GM12878 (cell line): Measurements from ENCODE around the gene COPS8. TPM values are rescaled to one million over a fixed set of nuclear protein-coding genes. Genes with fewer than 3 reads are reported as not detected.

Source experiments
- ATAC-seq: fragments of 200-7000 bp; cut with Tn5 transposase; 3 replicates; pipeline ENCODE4 v1.9.1; 2020; ENCODE audit warnings: mild to moderate bottlenecking, moderate library complexity
- BruUV-seq: library from RNA; stranded (reverse); fragments of 400-500 nt; replicated peaks from 2 replicates; lab custom pipeline; 2021; lab: Mats Ljungman, UMichigan
- CTCF ChIA-PET: fragments of 300-600 bp; sonication (Branson Sonifier 250); formaldehyde crosslinking; extraction: SDS; loops from one replicate; lab custom pipeline; 2021; ENCODE audit warnings: inconsistent platforms; lab: Yijun Ruan, JAX
- POLR2A ChIA-PET: fragments of 350-600 bp; formaldehyde crosslinking; extraction: SDS; loops from one replicate; lab custom pipeline; 2021; ENCODE audit warnings: inconsistent platforms; lab: Charles Lee
- RAD21 ChIA-PET: fragments of 300-600 bp; sonication (Branson Sonifier 250); formaldehyde crosslinking; loops from one replicate; lab custom pipeline; 2023; ENCODE audit warnings: antibody characterized with exemption; ENCODE audit not compliant: unreplicated experiment; lab: Charles Lee
- SMC1A ChIA-PET: fragments of 300-600 bp; sonication (Branson Sonifier 250); formaldehyde crosslinking; loops from one replicate; lab custom pipeline; 2023; ENCODE audit not compliant: unreplicated experiment, uncharacterized antibody; lab: Charles Lee
- DNase-seq: peaks from one replicate; pipeline ENCODE4 v3.0.0-alpha.2; 2011; ENCODE audit warnings: low read depth, low spot score
- FAIRE-seq: peaks from 3 replicates; lab custom pipeline; 2011; peaks lifted over from hg19 to GRCh38; lab: Jason Lieb, UNC
- H2AFZ ChIP-seq: 2 replicates; pipeline ENCODE4 v1.6.0; 2011; ENCODE audit warnings: low read depth, low read length, control low read depth; ENCODE audit not compliant: control insufficient read depth
- H3K27ac ChIP-seq: 2 replicates; pipeline ENCODE4 v1.5.1; 2011; ENCODE audit warnings: control low read depth; ENCODE audit not compliant: control insufficient read depth, insufficient read depth
- H3K27me3 ChIP-seq, 2 experiments: replicated peaks in 1 of 2; 2 replicates each; pipeline versions ENCODE4 v1.6.0 to v1.6.1; 2011; ENCODE audit warnings: low read length in 1 of 2; ENCODE audit not compliant: control insufficient read depth in 2 of 2, insufficient read depth in 2 of 2
- H3K36me3 ChIP-seq, 2 experiments: 2 replicates each; pipeline ENCODE4 v1.5.1; 2011; ENCODE audit warnings: low read length in 1 of 2; ENCODE audit not compliant: control insufficient read depth in 2 of 2, insufficient read depth in 2 of 2
- H3K4me1 ChIP-seq: 2 replicates; pipeline ENCODE4 v1.6.1; 2011; ENCODE audit warnings: mild to moderate bottlenecking, low read length, moderate library complexity, mixed read lengths; ENCODE audit not compliant: control insufficient read depth, insufficient read depth
- H3K4me2 ChIP-seq: 2 replicates; pipeline ENCODE4 v1.6.0; 2011; ENCODE audit warnings: control low read depth; ENCODE audit not compliant: control insufficient read depth, insufficient read depth
- H3K4me3 ChIP-seq: fragments of 200-600 bp; sonication (generic); 2 replicates; pipeline ENCODE4 v1.5.1; 2016
- H3K79me2 ChIP-seq: 2 replicates; pipeline ENCODE4 v1.6.0; 2011; ENCODE audit warnings: low read length; ENCODE audit not compliant: control insufficient read depth, insufficient read depth
- H3K9ac ChIP-seq: 2 replicates; pipeline ENCODE4 v1.8.0; 2011; ENCODE audit warnings: low read length, control low read depth, mixed read lengths; ENCODE audit not compliant: control insufficient read depth, insufficient read depth
- H3K9me3 ChIP-seq: replicated peaks from 3 replicates; pipeline ENCODE4 v1.5.1; 2011; ENCODE audit warnings: mild to moderate bottlenecking, low read length; ENCODE audit not compliant: control insufficient read depth, insufficient read depth
- H4K20me1 ChIP-seq: 2 replicates; pipeline ENCODE4 v1.6.0; 2011; ENCODE audit not compliant: control insufficient read depth, insufficient read depth
- CEBPZ ChIP-seq: fragments of 150-350 bp; IDR thresholded peaks from 2 replicates; pipeline ENCODE4 v1.6.1; 2016; ENCODE audit warnings: low read depth, low read length
- ESRRA ChIP-seq: IDR thresholded peaks from 2 replicates; pipeline ENCODE4 v1.6.1; 2012; ENCODE audit warnings: mild to moderate bottlenecking, low read length, improper control_type of control experiment
- HDGF ChIP-seq: fragments of 450-650 bp; IDR thresholded peaks from 2 replicates; pipeline ENCODE4 v1.6.1; 2016; ENCODE audit warnings: antibody characterized with exemption
- PRDM15 ChIP-seq: fragments of 450-650 bp; formaldehyde crosslinking; IDR thresholded peaks from 2 replicates; pipeline ENCODE4 v1.4.0; 2020; ENCODE audit warnings: mild to moderate bottlenecking, moderate library complexity
- RELA ChIP-seq: fragments of 450-650 bp; IDR thresholded peaks from 2 replicates; pipeline ENCODE4 v1.8.0; 2014; ENCODE audit warnings: borderline replicate concordance; ENCODE audit not compliant: partially characterized antibody
- SRF ChIP-seq, 2 experiments: IDR thresholded peaks; 2 replicates each; pipeline ENCODE4 v1.6.1; 2011; ENCODE audit warnings: low read depth in 2 of 2, low read length in 2 of 2, mild to moderate bottlenecking in 1 of 2, moderate library complexity in 1 of 2
- TCF12 ChIP-seq: IDR thresholded peaks from 2 replicates; pipeline ENCODE4 v1.6.1; 2011; ENCODE audit warnings: low read depth, mild to moderate bottlenecking, low read length
- YBX1 ChIP-seq: fragments of 450-650 bp; IDR thresholded peaks from 2 replicates; pipeline ENCODE4 v1.6.1; 2016; ENCODE audit warnings: antibody characterized with exemption
- YY1 ChIP-seq: IDR thresholded peaks from 2 replicates; pipeline ENCODE4 v1.6.1; 2011; ENCODE audit warnings: low read depth, mild to moderate bottlenecking, low read length
- ZNF207 ChIP-seq: fragments of 450-650 bp; IDR thresholded peaks from 2 replicates; pipeline ENCODE4 v1.6.1; 2014; ENCODE audit warnings: antibody characterized with exemption, mild to moderate bottlenecking, borderline replicate concordance
- WGBS: methylation state at CpG from one replicate; pipeline ENCODE4 v1.1.6; 2016; ENCODE audit warnings: low lambda C conversion rate; ENCODE audit not compliant: insufficient replicate concordance, insufficient coverage; ENCODE audit errors: missing lambda C conversion rate; 5-methylcytosine and 5-hydroxymethylcytosine counted together
- in situ Hi-C: fragments of 300-500 bp; cut with MboI; formaldehyde crosslinking; loops from 9 replicates; pipeline ENCODE4 v1.14.3; 2018; ENCODE audit warnings: mixed read lengths
- intact Hi-C: fragments of 100-400 bp; cut with micrococcal nuclease; formaldehyde crosslinking; loops from one replicate; pipeline ENCODE4 v1.14.2; 2022; ENCODE audit not compliant: unreplicated experiment
- polyA plus RNA-seq, 11 experiments: library from polyadenylated mRNA; depleted of rRNA in 4 of 11; unstranded in 6 of 11; stranded (reverse) in 5 of 11; fragments of >200 nt; fragmentation: Nextera tagmentation in 4 of 11; fragmentation: Illumina TruSeq in 1 of 11; extraction: Ambion mirVana in 4 of 11; extraction: Trizol in 1 of 11; gene quantifications; 1 replicate in 1 of 11; 2 replicates in 10 of 11; pipeline versions ENCODE4 v1.2.1 to v1.2.3, GENCODE V29; 2011 to 2016; ENCODE audit warnings: inconsistent platforms in 2 of 11, missing spikeins in 2 of 11, low read depth in 1 of 11
- total RNA-seq, 4 experiments: library from RNA; depleted of rRNA in 3 of 4; stranded (reverse); fragments of >200 nt in 3 of 4; fragmentation: Illumina TruSeq in 1 of 4; extraction: Trizol in 1 of 4; gene quantifications; 2 replicates each; pipeline versions ENCODE4 v1.2.1 to v1.2.3, GENCODE V29; 2013 to 2021

Gene COPS8
- total and polyA plus RNA-seq, 10 of the 15 experiments (the other 5 are each of a cell fraction or from before 2014, with no cell fraction given): 44.0 to 134 (median 107) TPM

GRCh38 chr2:237143676-237144440 lies 58.2 kb downstream of the COPS8 start:
- FAIRE-seq (no peak), ATAC-seq (no peak), DNase-seq (no peak)
- Histone ChIP-seq H3K27me3 (no peaks in the 10 kb centered on the region), H3K4me2 (no peak overlapping the region), H3K9ac (no peak overlapping the region), H3K9me3 (no peaks in the 10 kb centered on the region; the same call in 2 of the 3 replicates), H3K36me3 (no peaks in the 10 kb centered on the region), H3K4me1 (no peaks in the 10 kb centered on the region), H4K20me1 (no peaks in the 10 kb centered on the region), H2AFZ (no peak overlapping the region), H3K79me2 (no peaks in the 10 kb centered on the region), H3K27ac (no peak overlapping the region), H3K4me3 (no peak overlapping the region)
- no peak for TF ChIP-seq ZNF207
- no peak for TF ChIP-seq RELA
- no peak for TF ChIP-seq ESRRA
- no peak for TF ChIP-seq YBX1
- ChIA-PET POLR2A (interaction anchor here (0.5 kb wide), 1 partner anchor 765 kb away, joined by 4 read pairs; no protein-coding TSS in a partner anchor), RAD21 (no interaction called here), SMC1A (no interaction called here), CTCF (no interaction called here)
- no TSS peak for BruUV-seq
- in situ Hi-C loops: no loop called here
- whole genome bisulfite sequencing: 27% methylated on average over 5 of the region's 5 CpGs
- intact Hi-C loops: no loop called here

GRCh38 chr2:237144516-237144915 lies 58.8 kb downstream of the COPS8 start:
- intact Hi-C loops: no loop called here
- Histone ChIP-seq H3K27ac (no peak overlapping the region), H3K9me3 (no peaks in the 10 kb centered on the region; the same call in 2 of the 3 replicates), H3K27me3 (no peaks in the 10 kb centered on the region), H3K4me1 (no peaks in the 10 kb centered on the region), H3K4me3 (no peak overlapping the region), H3K36me3 (no peaks in the 10 kb centered on the region), H3K79me2 (no peaks in the 10 kb centered on the region), H3K9ac (no peak overlapping the region), H2AFZ (no peak overlapping the region), H3K4me2 (no peak overlapping the region), H4K20me1 (no peaks in the 10 kb centered on the region)
- ChIA-PET CTCF (no interaction called here), SMC1A (no interaction called here), RAD21 (no interaction called here), POLR2A (no interaction called here)
- FAIRE-seq (no peak), ATAC-seq (no peak), DNase-seq (no peak)
- no TSS peak for BruUV-seq
- in situ Hi-C loops: no loop called here
- 11% methylated on average over 3 of the region's 3 CpGs for whole genome bisulfite sequencing
- no peak for TF ChIP-seq YY1
- no peak for TF ChIP-seq CEBPZ
- TF ChIP-seq SRF (IDR thresholded peaks at IDR 0.05; ENCODE audit: low read depth in 2 of 2, low read length in 2 of 2): no peak
- no peak for TF ChIP-seq TCF12
- no peak for TF ChIP-seq HDGF
- TF ChIP-seq PRDM15 (CRISPR knock-in tag): no peak
